Measurements from ENCODE around the gene S100A14.
"Not testable (repeated sequence)": the region's sequence is repeated elsewhere in the genome, so short reads cannot be mapped to it uniquely, and the experiment has no call there.

The S100A14 gene

GRCh38 chr1:153597206-153597605, 18.9 kb downstream of the S100A14 start:
- H3K36me3 ChIP-seq = no peaks in the 10 kb centered on the region

GRCh38 chr1:153592748-153593147, 23.4 kb downstream of the S100A14 start:
- Histone ChIP-seq H3K36me3 (no peaks in the 10 kb centered on the region), H3K4me1 (peaks cover 1% of the 10 kb centered on the region; the same call in 1 of the 2 replicates), H3K9me3 (no peaks in the 10 kb centered on the region), H3K4me3 (ENCODE audit: low read depth, low read length) (no peak overlapping the region), H3K27me3 (no peaks in the 10 kb centered on the region)
- TF ChIP-seq CTCF (IDR thresholded peaks at IDR 0.05; ENCODE audit: low read depth, low read length) = no peak
- no peak for DNase-seq

More at GRCh38 chr1:153597206-153597605, 18.9 kb downstream of the S100A14 start:
- no peaks in the 10 kb centered on the region for H3K9me3 ChIP-seq
- H3K27me3 ChIP-seq = no peaks in the 10 kb centered on the region
- peaks cover 4% of the 10 kb centered on the region; the same call in 1 of the 2 replicates for H3K4me1 ChIP-seq
- no peak for TF ChIP-seq CTCF (IDR thresholded peaks at IDR 0.05; ENCODE audit: low read depth, low read length)
- no peak overlapping the region for H3K4me3 ChIP-seq (ENCODE audit: low read depth, low read length)
- DNase-seq = no peak

- no peaks in the 10 kb centered on the region for H3K27me3 ChIP-seq
- no peak overlapping the region for H3K4me3 ChIP-seq (ENCODE audit: low read depth, low read length)
- H3K4me1 ChIP-seq = peaks cover 6% of the 10 kb centered on the region; the same call in 1 of the 2 replicates
- no peak for DNase-seq
- no peak for TF ChIP-seq CTCF (IDR thresholded peaks at IDR 0.05; ENCODE audit: low read depth, low read length)
- no peaks in the 10 kb centered on the region for H3K36me3 ChIP-seq
- no peaks in the 10 kb centered on the region for H3K9me3 ChIP-seq
Measured at GRCh38 chr1:153588482-153588881, 27.6 kb downstream of the S100A14 start.

GRCh38 chr1:153588033-153588432, 28.1 kb downstream of the S100A14 start:
- not testable (repeated sequence) for DNase-seq; H3K4me1 ChIP-seq; H3K36me3 ChIP-seq; H3K27me3 ChIP-seq; H3K9me3 ChIP-seq; H3K4me3 ChIP-seq (ENCODE audit: low read depth, low read length)

- Histone ChIP-seq H3K4me3 (ENCODE audit: low read depth, low read length) (no peak overlapping the region), H3K4me1 (peaks cover 6% of the 10 kb centered on the region; the same call in 1 of the 2 replicates), H3K9me3 (no peaks in the 10 kb centered on the region), H3K36me3 (no peaks in the 10 kb centered on the region), H3K27me3 (no peaks in the 10 kb centered on the region)
- DNase-seq = peak; percentile 45
- no peak for TF ChIP-seq CTCF (IDR thresholded peaks at IDR 0.05; ENCODE audit: low read depth, low read length)
Measured at GRCh38 chr1:153587314-153587713, 28.8 kb downstream of the S100A14 start.

GRCh38 chr1:153586347-153586746, 29.8 kb downstream of the S100A14 start:
- Histone ChIP-seq H3K36me3 (no peaks in the 10 kb centered on the region), H3K27me3 (no peaks in the 10 kb centered on the region), H3K4me1 (peaks cover 6% of the 10 kb centered on the region; the same call in 1 of the 2 replicates), H3K4me3 (ENCODE audit: low read depth, low read length) (no peak overlapping the region), H3K9me3 (no peaks in the 10 kb centered on the region)
- TF ChIP-seq CTCF (IDR thresholded peaks at IDR 0.05; ENCODE audit: low read depth, low read length) = no peak
- no peak for DNase-seq

GRCh38 chr1:153585006-153585405, 31.1 kb downstream of the S100A14 start:
- Histone ChIP-seq H3K9me3 (no peaks in the 10 kb centered on the region), H3K27me3 (no peaks in the 10 kb centered on the region), H3K4me1 (peaks cover 6% of the 10 kb centered on the region; the same call in 1 of the 2 replicates), H3K36me3 (no peaks in the 10 kb centered on the region), H3K4me3 (ENCODE audit: low read depth, low read length) (no peak overlapping the region)
- DNase-seq = no peak
- no peak for TF ChIP-seq CTCF (IDR thresholded peaks at IDR 0.05; ENCODE audit: low read depth, low read length)
